ENCODE results near the gene LUZP2.
A peak's percentile ranks its signal among the peaks of the same experiment; 100 is the strongest.

The LUZP2 gene

DNA sequence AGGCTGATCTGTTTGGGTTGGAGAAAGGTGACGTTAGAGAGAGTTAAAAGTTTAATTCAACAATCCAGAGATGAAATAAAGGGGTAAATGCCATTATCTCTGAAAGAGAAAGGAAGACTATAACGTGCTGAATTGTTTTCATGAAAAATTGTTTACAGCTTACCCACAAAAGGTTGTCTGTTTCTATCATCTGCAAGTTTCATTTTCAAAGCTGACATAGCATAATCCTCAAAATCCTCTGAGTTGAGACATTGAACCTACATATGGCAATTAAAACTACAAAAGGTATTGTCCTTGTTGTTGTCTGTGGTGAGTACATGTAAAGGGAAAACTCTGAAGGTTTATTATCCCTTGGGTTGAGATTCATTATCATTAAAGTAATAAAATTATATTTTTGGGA lies 569.9 kb downstream of the LUZP2 start:
- Histone ChIP-seq H3K9ac (ENCODE audit: low read length) (peak overlapping the region; percentile 5; the same call in 1 of the 2 replicates), H3K27me3 (replicated peaks; ENCODE audit: insufficient read depth, low read length) (no peaks in the 10 kb centered on the region), H3K4me1 (ENCODE audit: low read length) (peaks cover 17% of the 10 kb centered on the region), H2AFZ (ENCODE audit: low read length) (peak overlapping the region; percentile 35), H3K4me2 (ENCODE audit: low read depth, low read length) (peak overlapping the region; percentile 58), H3F3A (ENCODE audit: insufficient read depth, low read length) (peaks cover 3% of the 10 kb centered on the region), H3K36me3 (replicated peaks; ENCODE audit: insufficient read depth, low read length) (no peaks in the 10 kb centered on the region), H3K4me3 (ENCODE audit: low read length) (peak overlapping the region; percentile 30), H4K20me1 (ENCODE audit: insufficient read depth, low read length) (no peaks in the 10 kb centered on the region), H3K27ac (ENCODE audit: low read length) (peak overlapping the region; percentile 40; the same call in 1 of the 2 replicates), H3K9me3 (replicated peaks; ENCODE audit: insufficient read depth, low read length) (no peaks in the 10 kb centered on the region), H3K9me2 (replicated peaks; ENCODE audit: insufficient read depth, low read length) (no peaks in the 10 kb centered on the region), H3K79me2 (ENCODE audit: low read length) (no peaks in the 10 kb centered on the region)
- peak; percentile 91 for DNase-seq
- TF ChIP-seq, protein P1, sequence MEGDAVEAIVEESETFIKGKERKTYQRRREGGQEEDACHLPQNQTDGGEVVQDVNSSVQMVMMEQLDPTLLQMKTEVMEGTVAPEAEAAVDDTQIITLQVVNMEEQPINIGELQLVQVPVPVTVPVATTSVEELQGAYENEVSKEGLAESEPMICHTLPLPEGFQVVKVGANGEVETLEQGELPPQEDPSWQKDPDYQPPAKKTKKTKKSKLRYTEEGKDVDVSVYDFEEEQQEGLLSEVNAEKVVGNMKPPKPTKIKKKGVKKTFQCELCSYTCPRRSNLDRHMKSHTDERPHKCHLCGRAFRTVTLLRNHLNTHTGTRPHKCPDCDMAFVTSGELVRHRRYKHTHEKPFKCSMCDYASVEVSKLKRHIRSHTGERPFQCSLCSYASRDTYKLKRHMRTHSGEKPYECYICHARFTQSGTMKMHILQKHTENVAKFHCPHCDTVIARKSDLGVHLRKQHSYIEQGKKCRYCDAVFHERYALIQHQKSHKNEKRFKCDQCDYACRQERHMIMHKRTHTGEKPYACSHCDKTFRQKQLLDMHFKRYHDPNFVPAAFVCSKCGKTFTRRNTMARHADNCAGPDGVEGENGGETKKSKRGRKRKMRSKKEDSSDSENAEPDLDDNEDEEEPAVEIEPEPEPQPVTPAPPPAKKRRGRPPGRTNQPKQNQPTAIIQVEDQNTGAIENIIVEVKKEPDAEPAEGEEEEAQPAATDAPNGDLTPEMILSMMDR (IDR thresholded peaks at IDR 0.05; ENCODE audit: low read length) = no peak

DNA sequence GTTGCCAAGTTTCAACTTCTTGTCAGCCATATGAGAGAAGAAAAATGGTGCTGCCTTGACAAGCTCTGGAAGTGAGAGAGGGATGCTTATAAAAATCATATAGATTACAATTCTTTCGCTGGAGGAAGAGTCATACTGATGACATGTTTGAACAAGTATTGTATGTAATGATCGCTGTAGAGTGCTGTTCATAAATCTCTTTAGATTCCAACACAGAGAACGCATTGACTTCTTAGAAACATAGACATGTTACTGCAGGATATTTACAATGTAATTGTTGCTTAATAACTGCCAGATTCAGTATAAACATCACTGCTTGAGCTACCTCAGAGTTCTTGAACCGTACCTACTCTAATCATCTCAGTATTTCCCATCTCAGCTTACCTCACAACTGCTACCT lies 571.6 kb downstream of the LUZP2 start:
- H3F3A ChIP-seq (ENCODE audit: insufficient read depth, low read length) = peaks cover 3% of the 10 kb centered on the region
- no peaks in the 10 kb centered on the region for H3K9me3 ChIP-seq (replicated peaks; ENCODE audit: insufficient read depth, low read length)
- DNase-seq = no peak
- H3K4me2 ChIP-seq (ENCODE audit: low read depth, low read length) = no peak overlapping the region
- no peaks in the 10 kb centered on the region for H3K36me3 ChIP-seq (replicated peaks; ENCODE audit: insufficient read depth, low read length)
- no peaks in the 10 kb centered on the region for H4K20me1 ChIP-seq (ENCODE audit: insufficient read depth, low read length)
- no peak for TF ChIP-seq EZH2phosphoT487 (IDR thresholded peaks at IDR 0.05; ENCODE audit: low read length)
- TF ChIP-seq EZH2 (optimal IDR thresholded peaks at IDR 0.05; ENCODE audit: low read depth, low read length) = no peak
- TF ChIP-seq, protein P1 (IDR thresholded peaks at IDR 0.05; ENCODE audit: low read length) = no peak
- H3K9me2 ChIP-seq (replicated peaks; ENCODE audit: insufficient read depth, low read length) = no peaks in the 10 kb centered on the region
- no peak overlapping the region for H3K9ac ChIP-seq (ENCODE audit: low read length)
- no peak overlapping the region for H3K4me3 ChIP-seq (ENCODE audit: low read length)
- H3K27ac ChIP-seq (ENCODE audit: low read length) = no peak overlapping the region
- no peaks in the 10 kb centered on the region for H3K27me3 ChIP-seq (replicated peaks; ENCODE audit: insufficient read depth, low read length)
- H2AFZ ChIP-seq (ENCODE audit: low read length) = no peak overlapping the region
- no peaks in the 10 kb centered on the region for H3K79me2 ChIP-seq (ENCODE audit: low read length)
- peaks cover 17% of the 10 kb centered on the region for H3K4me1 ChIP-seq (ENCODE audit: low read length)

DNA sequence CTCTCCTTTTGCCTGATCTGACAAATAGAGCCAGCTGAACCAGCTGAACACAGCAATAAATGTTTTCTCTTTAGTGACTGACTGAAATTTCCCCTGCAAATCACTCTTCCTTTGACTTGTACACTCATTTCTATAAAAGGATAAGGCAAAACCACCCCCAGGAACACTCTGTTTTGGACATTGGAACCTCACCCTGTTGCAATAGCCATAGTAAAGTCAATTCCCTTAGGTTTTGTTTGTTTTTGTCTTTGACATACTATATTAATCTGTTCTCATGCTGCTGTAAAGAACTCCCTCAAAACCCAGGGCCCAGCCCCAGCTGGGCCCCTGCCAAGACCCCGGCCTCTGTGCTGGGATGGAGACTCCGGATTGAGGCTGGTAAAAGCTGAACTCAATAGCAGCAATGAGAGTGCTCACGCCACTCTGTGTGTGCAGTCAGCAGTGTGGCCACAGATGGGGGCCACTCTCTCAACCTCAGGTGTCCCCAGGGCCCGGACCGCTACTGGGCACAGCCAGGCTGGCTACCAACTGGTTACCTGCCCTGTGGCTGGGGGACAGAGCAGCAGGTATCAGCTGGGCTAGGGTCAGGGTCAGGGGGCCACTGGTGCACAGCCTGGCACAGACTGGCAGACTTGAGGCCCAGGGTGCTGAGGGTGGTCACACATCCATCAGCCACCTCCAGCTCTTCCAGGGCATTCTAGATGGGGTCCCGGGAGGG lies 597.4 kb downstream of the LUZP2 start:
- no peak overlapping the region for H3K9ac ChIP-seq (ENCODE audit: low read length)
- H3K4me2 ChIP-seq (ENCODE audit: low read depth, low read length) = no peak overlapping the region
- H3K4me1 ChIP-seq (ENCODE audit: low read length) = no peaks in the 10 kb centered on the region
- H3K9me2 ChIP-seq (replicated peaks; ENCODE audit: insufficient read depth, low read length) = no peaks in the 10 kb centered on the region
- H3K79me2 ChIP-seq (ENCODE audit: low read length) = no peaks in the 10 kb centered on the region
- H3F3A ChIP-seq (ENCODE audit: insufficient read depth, low read length) = no peaks in the 10 kb centered on the region
- no peaks in the 10 kb centered on the region for H4K20me1 ChIP-seq (ENCODE audit: insufficient read depth, low read length)
- no peak overlapping the region for H3K27ac ChIP-seq (ENCODE audit: low read length)
- no peaks in the 10 kb centered on the region for H3K27me3 ChIP-seq (replicated peaks; ENCODE audit: insufficient read depth, low read length)
- no peak overlapping the region for H3K4me3 ChIP-seq (ENCODE audit: low read length)
- no peak for DNase-seq
- H3K36me3 ChIP-seq (replicated peaks; ENCODE audit: insufficient read depth, low read length) = no peaks in the 10 kb centered on the region
- H3K9me3 ChIP-seq (replicated peaks; ENCODE audit: insufficient read depth, low read length) = no peaks in the 10 kb centered on the region
- H2AFZ ChIP-seq (ENCODE audit: low read length) = no peak overlapping the region
- TF ChIP-seq, protein P1 (IDR thresholded peaks at IDR 0.05; ENCODE audit: low read length) = no peak
- TF ChIP-seq EZH2phosphoT487 (IDR thresholded peaks at IDR 0.05; ENCODE audit: low read length) = no peak
- TF ChIP-seq EZH2 (optimal IDR thresholded peaks at IDR 0.05; ENCODE audit: low read depth, low read length) = no peak
